Astrocyte (in vitro differentiated cells and primary cell): Measurements from ENCODE around the gene DRD2. TPM values are rescaled to one million over a fixed set of nuclear protein-coding genes. Genes with fewer than 3 reads are reported as not detected.

Experiments used
- DNase-seq: peaks from one replicate; pipeline ENCODE4 v3.0.0-alpha.2; 2010; ENCODE audit warnings: low read depth
- FAIRE-seq: peaks from 2 replicates; lab custom pipeline; 2011; peaks lifted over from hg19 to GRCh38; lab: Jason Lieb, UNC
- H2AFZ ChIP-seq: 2 replicates; pipeline ENCODE4 v1.6.0; 2012; ENCODE audit warnings: low read depth, low read length, inconsistent platforms
- H3K27ac ChIP-seq: 2 replicates; pipeline ENCODE4 v1.5.1; 2011; ENCODE audit warnings: low read depth, low read length, inconsistent platforms
- H3K27me3 ChIP-seq: 2 replicates; pipeline ENCODE4 v1.6.0; 2011; ENCODE audit warnings: low read length, inconsistent platforms; ENCODE audit not compliant: insufficient read depth
- H3K36me3 ChIP-seq: 2 replicates; pipeline ENCODE4 v1.5.1; 2011; ENCODE audit warnings: low read length, inconsistent platforms; ENCODE audit not compliant: insufficient read depth
- H3K4me1 ChIP-seq: 2 replicates; pipeline ENCODE4 v1.5.1; 2011; ENCODE audit warnings: low read length, inconsistent platforms; ENCODE audit not compliant: insufficient read depth
- H3K4me2 ChIP-seq: 2 replicates; pipeline ENCODE4 v1.6.0; 2012; ENCODE audit warnings: low read length, inconsistent platforms
- H3K4me3 ChIP-seq: 2 replicates; pipeline ENCODE4 v1.5.1; 2011; ENCODE audit warnings: low read depth, mild to moderate bottlenecking, low read length, inconsistent platforms; ENCODE audit not compliant: insufficient read depth
- H3K79me2 ChIP-seq: 2 replicates; pipeline ENCODE4 v1.6.0; 2012; ENCODE audit warnings: mild to moderate bottlenecking, low read length, inconsistent platforms; ENCODE audit not compliant: insufficient read depth
- H3K9ac ChIP-seq: 2 replicates; pipeline ENCODE4 v1.6.0; 2012; ENCODE audit warnings: mild to moderate bottlenecking, low read length, inconsistent platforms
- H3K9me3 ChIP-seq: 2 replicates; pipeline ENCODE4 v1.5.1; 2012; ENCODE audit warnings: low read depth, mild to moderate bottlenecking, low read length, inconsistent platforms; ENCODE audit not compliant: insufficient read depth
- H4K20me1 ChIP-seq: 2 replicates; pipeline ENCODE4 v1.6.0; 2012; ENCODE audit warnings: low read length, inconsistent platforms; ENCODE audit not compliant: insufficient read depth
- H3K27ac Mint-ChIP-seq: one replicate; pipeline ENCODE4 v1.8.0; 2021; ENCODE audit warnings: mild to moderate bottlenecking, mixed read lengths; ENCODE audit not compliant: unreplicated experiment
- H3K27me3 Mint-ChIP-seq: one replicate; pipeline ENCODE4 v1.8.0; 2021; ENCODE audit warnings: low read depth, mixed read lengths; ENCODE audit not compliant: unreplicated experiment
- H3K36me3 Mint-ChIP-seq: one replicate; pipeline ENCODE4 v1.8.0; 2021; ENCODE audit warnings: low read depth, mixed read lengths; ENCODE audit not compliant: unreplicated experiment
- H3K4me1 Mint-ChIP-seq: one replicate; pipeline ENCODE4 v1.8.0; 2021; ENCODE audit warnings: low read depth, mixed read lengths; ENCODE audit not compliant: unreplicated experiment
- H3K4me3 Mint-ChIP-seq: one replicate; pipeline ENCODE4 v1.8.0; 2021; ENCODE audit warnings: mild to moderate bottlenecking, moderate library complexity, mixed read lengths; ENCODE audit not compliant: unreplicated experiment
- H3K9me3 Mint-ChIP-seq: one replicate; pipeline ENCODE4 v1.8.0; 2021; ENCODE audit warnings: mild to moderate bottlenecking, mixed read lengths; ENCODE audit not compliant: unreplicated experiment
- CTCF ChIP-seq: IDR thresholded peaks from 2 replicates; pipeline ENCODE4 v1.5.1; 2011; ENCODE audit warnings: low read depth, mild to moderate bottlenecking, inconsistent platforms, low read length, moderate library complexity; ENCODE audit not compliant: insufficient read depth
- EZH2 ChIP-seq: IDR thresholded peaks from 2 replicates; pipeline ENCODE4 v1.6.1; 2012; ENCODE audit warnings: mild to moderate bottlenecking, low read length, inconsistent platforms; ENCODE audit not compliant: insufficient read depth
- total RNA-seq: library from RNA; stranded (reverse); gene quantifications from 2 replicates; pipeline ENCODE4 v1.2.1, GENCODE V29; 2021

Gene DRD2
- total RNA-seq, 1 donor from 2014 or later, result not detected

GRCh38 chr11:113496026-113496651 lies 20.9 kb upstream of the DRD2 start:
- H3K9me3 Mint-ChIP-seq, result no peaks in the 10 kb centered on the region
- Histone ChIP-seq H3K79me2 (no peaks in the 10 kb centered on the region), H3K36me3 (no peaks in the 10 kb centered on the region), H3K27ac (no peak overlapping the region), H3K27me3 (peaks cover 10% of the 10 kb centered on the region), H3K4me2 (no peak overlapping the region), H3K9ac (no peak overlapping the region), H3K4me1 (no peaks in the 10 kb centered on the region), H2AFZ (no peak overlapping the region), H4K20me1 (no peaks in the 10 kb centered on the region), H3K9me3 (no peaks in the 10 kb centered on the region), H3K4me3 (no peak overlapping the region)
- H3K27me3 Mint-ChIP-seq, result peaks cover 25% of the 10 kb centered on the region
- H3K27ac Mint-ChIP-seq, result no peak overlapping the region
- TF ChIP-seq EZH2, result no peak
- no peak for TF ChIP-seq CTCF
- DNase-seq (no peak), FAIRE-seq (no peak)
- H3K4me1 Mint-ChIP-seq, result peaks cover 2% of the 10 kb centered on the region
- no peaks in the 10 kb centered on the region for H3K36me3 Mint-ChIP-seq
- no peak overlapping the region for H3K4me3 Mint-ChIP-seq

GRCh38 chr11:113494021-113494420 lies 18.8 kb upstream of the DRD2 start:
- no peaks in the 10 kb centered on the region for H3K9me3 ChIP-seq
- FAIRE-seq, result no peak
- H4K20me1 ChIP-seq, result no peaks in the 10 kb centered on the region
- TF ChIP-seq EZH2 (no peak), CTCF (no peak)
- Mint-ChIP-seq H3K9me3 (no peaks in the 10 kb centered on the region), H3K36me3 (no peaks in the 10 kb centered on the region), H3K27ac (no peak overlapping the region), H3K4me1 (peaks cover 2% of the 10 kb centered on the region), H3K27me3 (peaks cover 25% of the 10 kb centered on the region), H3K4me3 (no peak overlapping the region)
- H3K4me3 ChIP-seq, result no peak overlapping the region
- no peak overlapping the region for H2AFZ ChIP-seq
- no peak overlapping the region for H3K4me2 ChIP-seq
- H3K4me1 ChIP-seq, result no peaks in the 10 kb centered on the region
- DNase-seq, result no peak
- H3K9ac ChIP-seq, result no peak overlapping the region
- peaks cover 10% of the 10 kb centered on the region for H3K27me3 ChIP-seq
- H3K36me3 ChIP-seq, result no peaks in the 10 kb centered on the region
- H3K27ac ChIP-seq, result no peak overlapping the region
- H3K79me2 ChIP-seq, result no peaks in the 10 kb centered on the region

GRCh38 chr11:113493206-113493605 lies 18.0 kb upstream of the DRD2 start:
- H2AFZ ChIP-seq, result no peak overlapping the region
- H3K27me3 Mint-ChIP-seq, result peaks cover 25% of the 10 kb centered on the region
- H3K4me1 Mint-ChIP-seq, result peaks cover 2% of the 10 kb centered on the region
- H4K20me1 ChIP-seq, result no peaks in the 10 kb centered on the region
- FAIRE-seq (no peak), DNase-seq (no peak)
- peaks cover 10% of the 10 kb centered on the region for H3K27me3 ChIP-seq
- no peaks in the 10 kb centered on the region for H3K4me1 ChIP-seq
- H3K9me3 ChIP-seq, result no peaks in the 10 kb centered on the region
- no peak overlapping the region for H3K27ac Mint-ChIP-seq
- H3K36me3 Mint-ChIP-seq, result no peaks in the 10 kb centered on the region
- H3K27ac ChIP-seq, result no peak overlapping the region
- no peaks in the 10 kb centered on the region for H3K36me3 ChIP-seq
- no peak overlapping the region for H3K4me3 ChIP-seq
- H3K4me2 ChIP-seq, result no peak overlapping the region
- H3K9ac ChIP-seq, result no peak overlapping the region
- H3K4me3 Mint-ChIP-seq, result no peak overlapping the region
- H3K9me3 Mint-ChIP-seq, result peaks cover 3% of the 10 kb centered on the region
- TF ChIP-seq CTCF, result no peak
- no peaks in the 10 kb centered on the region for H3K79me2 ChIP-seq
